ENCODE measurements around the gene SORT1. TPM values are rescaled to one million over a fixed set of nuclear protein-coding genes. Genes with fewer than 3 reads are reported as not detected.
"Not testable (repeated sequence)": the region's sequence is repeated elsewhere in the genome, so short reads cannot be mapped to it uniquely, and the experiment has no call there.

Gene SORT1
- 39.1 to 45.5 TPM (median 40.6 TPM) in 3 replicates for total RNA-seq

- Mint-ChIP-seq H3K4me3 (peak within 1 kb of the TSS; percentile 91), H3K27ac (peak within 1 kb of the TSS; percentile 93), H3K36me3 (peaks cover 2% of the 10 kb centered on the region), H3K9me3 (no peaks in the 10 kb centered on the region), H3K4me1 (peaks cover 43% of the 10 kb centered on the region), H3K27me3 (ENCODE audit: low read depth) (peaks cover 4% of the 10 kb centered on the region)
- TF ChIP-seq CTCF (IDR thresholded peaks at IDR 0.05; ENCODE audit: unreplicated experiment) = no peak
- peak; percentile 84 to 91 for DNase-seq (ENCODE audit: low spot score in 2 of 2, unreplicated experiment in 2 of 2)
Observed at GRCh38 chr1:109397581-109398342, at the start of gene SORT1. Gene SORT1, minus strand, starts transcription at chr1:109397918. Its CDS starts 26 bp downstream, at chr1:109397892.

- not testable (repeated sequence) for H3K9me3 Mint-ChIP-seq; DNase-seq (ENCODE audit: low spot score in 2 of 2, unreplicated experiment in 2 of 2); H3K36me3 Mint-ChIP-seq; H3K4me3 Mint-ChIP-seq
- peaks cover 14% of the 10 kb centered on the region for H3K4me1 Mint-ChIP-seq
- H3K27me3 Mint-ChIP-seq (ENCODE audit: low read depth) = peaks cover 35% of the 10 kb centered on the region
- H3K27ac Mint-ChIP-seq = peak overlapping the region; percentile 75
Observed at GRCh38 chr1:109445949-109446695, 48.4 kb upstream of the SORT1 start.

- Mint-ChIP-seq H3K36me3 (no peaks in the 10 kb centered on the region), H3K9me3 (no peaks in the 10 kb centered on the region), H3K27me3 (ENCODE audit: low read depth) (peaks cover 22% of the 10 kb centered on the region), H3K4me1 (peaks cover 14% of the 10 kb centered on the region), H3K4me3 (no peak overlapping the region), H3K27ac (no peak overlapping the region)
- no peak for TF ChIP-seq CTCF (IDR thresholded peaks at IDR 0.05; ENCODE audit: unreplicated experiment)
- DNase-seq (ENCODE audit: low spot score in 2 of 2, unreplicated experiment in 2 of 2) = no peak
Observed at GRCh38 chr1:109444346-109444745, 46.6 kb upstream of the SORT1 start.

DNA sequence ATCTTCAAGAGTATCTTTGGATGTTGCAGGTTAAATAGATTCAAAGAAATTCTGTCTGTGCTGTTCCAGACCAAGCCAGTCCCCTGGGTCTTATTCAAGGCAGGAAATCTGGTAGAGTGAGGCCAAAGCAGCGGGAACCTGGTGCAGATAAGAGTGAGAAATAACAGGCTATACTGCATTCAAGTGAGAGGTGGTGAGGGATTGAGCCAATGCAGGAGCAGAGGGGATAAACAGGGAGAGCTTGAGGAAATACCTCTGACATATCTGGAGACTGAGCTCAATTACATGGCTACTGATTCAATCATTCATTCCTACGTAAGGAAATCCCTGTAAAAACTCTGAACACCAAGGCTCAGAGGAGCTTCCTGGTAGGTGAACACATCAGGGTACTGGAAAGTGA is 45.8 kb upstream of the SORT1 start:
- Mint-ChIP-seq H3K27me3 (ENCODE audit: low read depth) (peaks cover 18% of the 10 kb centered on the region), H3K9me3 (no peaks in the 10 kb centered on the region), H3K4me1 (peaks cover 14% of the 10 kb centered on the region), H3K27ac (no peak overlapping the region), H3K36me3 (no peaks in the 10 kb centered on the region), H3K4me3 (no peak overlapping the region)
- TF ChIP-seq CTCF (IDR thresholded peaks at IDR 0.05; ENCODE audit: unreplicated experiment) = no peak
- DNase-seq (ENCODE audit: low spot score in 2 of 2, unreplicated experiment in 2 of 2) = no peak

- no peaks in the 10 kb centered on the region for H3K36me3 Mint-ChIP-seq
- H3K4me1 Mint-ChIP-seq = peaks cover 4% of the 10 kb centered on the region
- no peak for DNase-seq (ENCODE audit: low spot score in 2 of 2, unreplicated experiment in 2 of 2)
- no peak overlapping the region for H3K27ac Mint-ChIP-seq
- peaks cover 8% of the 10 kb centered on the region for H3K27me3 Mint-ChIP-seq (ENCODE audit: low read depth)
- H3K4me3 Mint-ChIP-seq = no peak overlapping the region
- no peaks in the 10 kb centered on the region for H3K9me3 Mint-ChIP-seq
- no peak for TF ChIP-seq CTCF (IDR thresholded peaks at IDR 0.05; ENCODE audit: unreplicated experiment)
Observed at GRCh38 chr1:109441069-109441468, 43.4 kb upstream of the SORT1 start.

GRCh38 chr1:109438798-109439297 is 41.1 kb upstream of the SORT1 start:
- Mint-ChIP-seq H3K36me3 (no peaks in the 10 kb centered on the region), H3K27ac (no peak overlapping the region), H3K4me3 (no peak overlapping the region), H3K27me3 (ENCODE audit: low read depth) (peaks cover 5% of the 10 kb centered on the region), H3K4me1 (no peaks in the 10 kb centered on the region), H3K9me3 (peaks cover 6% of the 10 kb centered on the region)
- no peak for TF ChIP-seq CTCF (IDR thresholded peaks at IDR 0.05; ENCODE audit: unreplicated experiment)
- no peak for DNase-seq (ENCODE audit: low spot score in 2 of 2, unreplicated experiment in 2 of 2)
